T-helper 2 cell treated with Interferon-gamma antibody and Interleukin-4, amounts not matched to agents 5 μg/mL and 100 μg/mL, for 36 hours (primary cell): Measurements from ENCODE around the gene PLEKHH1.
A peak's percentile ranks its signal among the peaks of the same experiment; 100 is the strongest.

Source experiments
- DNase-seq: peaks from one replicate; pipeline ENCODE4 v3.0.0; 2021; ENCODE audit warnings: low spot score
- H3K27ac Mint-ChIP-seq: one replicate; pipeline ENCODE4 v1.8.0; 2021; ENCODE audit warnings: mild to moderate bottlenecking, mixed read lengths
- H3K27me3 Mint-ChIP-seq: one replicate; pipeline ENCODE4 v1.8.0; 2021; ENCODE audit warnings: low read depth, mixed read lengths
- H3K36me3 Mint-ChIP-seq: one replicate; pipeline ENCODE4 v1.8.0; 2021; ENCODE audit warnings: low read depth, mixed read lengths
- H3K4me1 Mint-ChIP-seq: one replicate; pipeline ENCODE4 v1.8.0; 2021; ENCODE audit warnings: low read depth, mixed read lengths
- H3K4me3 Mint-ChIP-seq: one replicate; pipeline ENCODE4 v1.8.0; 2022; ENCODE audit warnings: mild to moderate bottlenecking, moderate library complexity, mixed read lengths
- H3K9me3 Mint-ChIP-seq: one replicate; pipeline ENCODE4 v1.8.0; 2021; ENCODE audit warnings: mixed read lengths

The PLEKHH1 gene

GRCh38 chr14:67570453-67570852 is 37.4 kb downstream of the PLEKHH1 start:
- H3K36me3 Mint-ChIP-seq = no peaks in the 10 kb centered on the region
- no peaks in the 10 kb centered on the region for H3K9me3 Mint-ChIP-seq
- no peak overlapping the region for H3K4me3 Mint-ChIP-seq

GRCh38 chr14:67571275-67571990 is 38.3 kb downstream of the PLEKHH1 start:
- peak; percentile 52 for DNase-seq
- Mint-ChIP-seq H3K9me3 (no peaks in the 10 kb centered on the region), H3K27ac (no peak overlapping the region), H3K36me3 (no peaks in the 10 kb centered on the region), H3K4me1 (no peaks in the 10 kb centered on the region), H3K27me3 (no peaks in the 10 kb centered on the region), H3K4me3 (no peak overlapping the region)

More at GRCh38 chr14:67570453-67570852, 37.4 kb downstream of the PLEKHH1 start:
- no peak for DNase-seq
- H3K27me3 Mint-ChIP-seq = no peaks in the 10 kb centered on the region
- H3K27ac Mint-ChIP-seq = no peak overlapping the region
- H3K4me1 Mint-ChIP-seq = no peaks in the 10 kb centered on the region

GRCh38 chr14:67571991-67572323 is 38.9 kb downstream of the PLEKHH1 start:
- Mint-ChIP-seq H3K27ac (no peak overlapping the region), H3K27me3 (no peaks in the 10 kb centered on the region), H3K36me3 (no peaks in the 10 kb centered on the region), H3K4me1 (no peaks in the 10 kb centered on the region), H3K9me3 (no peaks in the 10 kb centered on the region), H3K4me3 (no peak overlapping the region)
- no peak for DNase-seq

- Mint-ChIP-seq H3K9me3 (no peaks in the 10 kb centered on the region), H3K36me3 (no peaks in the 10 kb centered on the region), H3K4me1 (no peaks in the 10 kb centered on the region), H3K27ac (no peak overlapping the region), H3K4me3 (no peak overlapping the region), H3K27me3 (no peaks in the 10 kb centered on the region)
- no peak for DNase-seq
These were observed 39.5 kb downstream of the PLEKHH1 start for GRCh38 chr14:67572608-67573007.

GRCh38 chr14:67573228-67574010 is 40.3 kb downstream of the PLEKHH1 start:
- Mint-ChIP-seq H3K27ac (no peak overlapping the region), H3K4me3 (no peak overlapping the region), H3K4me1 (no peaks in the 10 kb centered on the region), H3K27me3 (no peaks in the 10 kb centered on the region), H3K9me3 (no peaks in the 10 kb centered on the region), H3K36me3 (no peaks in the 10 kb centered on the region)
- DNase-seq = no peak

- Mint-ChIP-seq H3K4me1 (no peaks in the 10 kb centered on the region), H3K9me3 (no peaks in the 10 kb centered on the region), H3K4me3 (no peak overlapping the region), H3K36me3 (no peaks in the 10 kb centered on the region), H3K27ac (no peak overlapping the region), H3K27me3 (no peaks in the 10 kb centered on the region)
- no peak for DNase-seq
These were observed 41.1 kb downstream of the PLEKHH1 start for GRCh38 chr14:67574156-67574555.

GRCh38 chr14:67574806-67575205 is 41.7 kb downstream of the PLEKHH1 start:
- H3K4me1 Mint-ChIP-seq = no peaks in the 10 kb centered on the region
- H3K4me3 Mint-ChIP-seq = no peak overlapping the region
- no peak for DNase-seq
- no peaks in the 10 kb centered on the region for H3K36me3 Mint-ChIP-seq
- H3K9me3 Mint-ChIP-seq = no peaks in the 10 kb centered on the region
- H3K27me3 Mint-ChIP-seq = no peaks in the 10 kb centered on the region
- no peak overlapping the region for H3K27ac Mint-ChIP-seq

- Mint-ChIP-seq H3K27ac (no peak overlapping the region), H3K4me3 (no peak overlapping the region)
- DNase-seq = no peak
These were observed 42.6 kb downstream of the PLEKHH1 start for GRCh38 chr14:67575684-67576083.

GRCh38 chr14:67576216-67576955 is 43.3 kb downstream of the PLEKHH1 start:
- Mint-ChIP-seq H3K27me3 (no peaks in the 10 kb centered on the region), H3K4me3 (no peak overlapping the region), H3K4me1 (no peaks in the 10 kb centered on the region), H3K27ac (no peak overlapping the region), H3K36me3 (no peaks in the 10 kb centered on the region), H3K9me3 (no peaks in the 10 kb centered on the region)
- DNase-seq = no peak

More at GRCh38 chr14:67575684-67576083, 42.6 kb downstream of the PLEKHH1 start:
- H3K36me3 Mint-ChIP-seq = no peaks in the 10 kb centered on the region
- no peaks in the 10 kb centered on the region for H3K4me1 Mint-ChIP-seq
- H3K27me3 Mint-ChIP-seq = no peaks in the 10 kb centered on the region
- H3K9me3 Mint-ChIP-seq = no peaks in the 10 kb centered on the region

GRCh38 chr14:67577181-67577808 is 44.2 kb downstream of the PLEKHH1 start:
- no peaks in the 10 kb centered on the region for H3K9me3 Mint-ChIP-seq
- H3K27me3 Mint-ChIP-seq = no peaks in the 10 kb centered on the region
- peaks cover 3% of the 10 kb centered on the region for H3K4me1 Mint-ChIP-seq
- DNase-seq = no peak
- no peak overlapping the region for H3K4me3 Mint-ChIP-seq
- no peaks in the 10 kb centered on the region for H3K36me3 Mint-ChIP-seq
- no peak overlapping the region for H3K27ac Mint-ChIP-seq

- Mint-ChIP-seq H3K27me3 (no peaks in the 10 kb centered on the region), H3K4me3 (no peak overlapping the region), H3K27ac (no peak overlapping the region), H3K9me3 (no peaks in the 10 kb centered on the region), H3K36me3 (no peaks in the 10 kb centered on the region), H3K4me1 (peaks cover 3% of the 10 kb centered on the region)
- DNase-seq = no peak
These were observed 45.0 kb downstream of the PLEKHH1 start for GRCh38 chr14:67577909-67578749.

- DNase-seq = no peak
- Mint-ChIP-seq H3K4me1 (peaks cover 3% of the 10 kb centered on the region), H3K36me3 (no peaks in the 10 kb centered on the region), H3K27ac (no peak overlapping the region), H3K9me3 (no peaks in the 10 kb centered on the region), H3K4me3 (no peak overlapping the region), H3K27me3 (no peaks in the 10 kb centered on the region)
These were observed 46.0 kb downstream of the PLEKHH1 start for GRCh38 chr14:67579040-67579439.

GRCh38 chr14:67579636-67580035 is 46.5 kb downstream of the PLEKHH1 start:
- DNase-seq = no peak
- no peaks in the 10 kb centered on the region for H3K9me3 Mint-ChIP-seq
- no peaks in the 10 kb centered on the region for H3K27me3 Mint-ChIP-seq
- H3K36me3 Mint-ChIP-seq = no peaks in the 10 kb centered on the region
- H3K4me3 Mint-ChIP-seq = no peak overlapping the region
- H3K27ac Mint-ChIP-seq = no peak overlapping the region
- peaks cover 3% of the 10 kb centered on the region for H3K4me1 Mint-ChIP-seq
